Fibroblast of skin of left biceps (primary cell): ENCODE measurements around the gene SATB2.

ENCODE experiments used
- DNase-seq, 2 experiments: peaks; one replicate each; pipeline ENCODE4 v3.0.0-alpha.2; 2013; ENCODE audit warnings: low read depth in 2 of 2

SATB2 gene

DNA sequence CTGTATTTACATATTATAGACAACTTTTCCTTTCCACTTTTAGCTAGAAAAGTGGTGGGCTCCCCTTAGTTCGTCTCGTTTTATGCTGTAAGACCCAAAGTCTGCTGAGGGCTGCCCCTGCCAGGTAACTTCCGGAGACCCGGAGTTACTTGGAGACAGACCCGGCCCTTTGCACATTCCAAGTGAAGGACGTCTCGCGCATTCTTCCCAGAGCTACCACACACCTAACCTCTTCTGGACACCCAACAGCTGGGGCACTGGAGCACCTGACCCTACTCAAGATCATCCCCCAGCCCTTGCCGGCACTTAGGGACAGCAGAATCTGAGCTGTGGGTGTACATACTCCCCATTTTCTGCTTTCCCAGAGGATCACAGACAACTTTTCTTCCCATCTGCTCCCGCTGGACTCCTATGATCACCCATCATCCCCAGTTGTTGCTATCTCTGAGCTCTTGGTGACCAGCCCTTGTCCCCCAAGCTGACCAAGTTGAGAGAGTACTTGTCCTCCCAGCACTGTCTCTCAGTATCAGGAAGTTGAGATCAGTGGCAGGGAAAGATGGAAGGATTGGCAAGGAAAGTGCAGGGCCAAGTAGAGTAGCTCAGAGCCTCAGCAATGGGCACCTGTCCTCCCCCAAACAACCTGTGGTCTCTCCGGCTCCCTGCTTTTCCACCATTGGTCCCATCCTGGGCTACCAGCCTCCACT, 8.4 kb upstream of the SATB2 start:
- no peak for DNase-seq

DNA sequence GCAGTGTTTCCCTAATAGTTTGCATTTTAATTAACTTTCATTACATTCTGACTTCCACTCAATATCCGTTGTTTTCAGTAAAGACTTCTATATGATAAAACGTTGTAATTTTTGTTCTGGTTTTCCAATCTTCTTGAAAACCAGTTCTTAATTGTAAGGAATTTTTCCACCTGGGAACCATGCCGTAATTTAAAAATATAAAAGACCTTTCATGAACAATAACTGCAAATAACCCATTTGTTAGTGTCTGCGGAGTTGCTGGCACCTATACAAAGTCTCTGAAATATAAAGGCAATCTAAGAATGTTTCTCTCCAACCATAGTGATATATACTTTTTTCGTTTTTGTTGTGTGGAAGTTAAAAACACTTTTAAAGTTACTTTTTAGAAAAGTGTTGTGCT, 7.7 kb upstream of the SATB2 start:
- no peak for DNase-seq

DNA sequence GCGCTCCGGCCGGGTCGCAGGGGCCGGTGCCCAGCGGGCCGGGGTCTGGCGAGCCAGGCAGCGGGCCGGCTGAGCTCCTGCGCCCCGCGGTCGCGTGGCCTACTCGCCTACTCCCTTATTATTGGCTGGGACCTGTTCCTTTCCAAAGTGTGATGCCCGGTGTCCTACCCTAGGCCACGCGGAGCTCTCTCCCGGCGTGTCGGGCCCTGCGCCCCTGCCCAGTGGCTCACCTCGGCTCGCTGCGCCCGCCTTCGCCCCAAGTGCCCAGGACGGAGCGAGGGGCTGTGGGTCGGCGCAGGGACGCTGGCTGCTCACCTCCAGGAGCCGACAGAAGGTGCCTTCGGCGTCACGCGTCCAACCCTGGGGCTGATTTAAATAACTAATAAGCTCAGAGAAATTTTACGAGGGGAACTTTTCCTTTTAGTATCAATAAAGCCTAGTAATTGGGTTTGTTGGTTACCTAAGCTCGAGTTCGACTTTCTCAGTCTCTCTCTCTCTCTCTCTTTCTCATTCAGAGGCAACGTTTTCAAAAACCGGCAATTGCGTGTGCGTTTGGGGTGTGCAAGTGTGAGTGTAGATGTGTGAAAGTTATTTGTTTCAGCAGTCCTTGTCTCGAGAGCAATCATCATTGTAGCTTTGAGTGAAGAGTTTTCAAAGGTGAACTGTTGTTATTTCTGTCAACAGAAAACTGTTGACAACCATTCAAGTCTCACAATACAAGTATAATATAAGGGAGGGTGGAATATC, 7.0 kb upstream of the SATB2 start:
- no peak for DNase-seq

DNA sequence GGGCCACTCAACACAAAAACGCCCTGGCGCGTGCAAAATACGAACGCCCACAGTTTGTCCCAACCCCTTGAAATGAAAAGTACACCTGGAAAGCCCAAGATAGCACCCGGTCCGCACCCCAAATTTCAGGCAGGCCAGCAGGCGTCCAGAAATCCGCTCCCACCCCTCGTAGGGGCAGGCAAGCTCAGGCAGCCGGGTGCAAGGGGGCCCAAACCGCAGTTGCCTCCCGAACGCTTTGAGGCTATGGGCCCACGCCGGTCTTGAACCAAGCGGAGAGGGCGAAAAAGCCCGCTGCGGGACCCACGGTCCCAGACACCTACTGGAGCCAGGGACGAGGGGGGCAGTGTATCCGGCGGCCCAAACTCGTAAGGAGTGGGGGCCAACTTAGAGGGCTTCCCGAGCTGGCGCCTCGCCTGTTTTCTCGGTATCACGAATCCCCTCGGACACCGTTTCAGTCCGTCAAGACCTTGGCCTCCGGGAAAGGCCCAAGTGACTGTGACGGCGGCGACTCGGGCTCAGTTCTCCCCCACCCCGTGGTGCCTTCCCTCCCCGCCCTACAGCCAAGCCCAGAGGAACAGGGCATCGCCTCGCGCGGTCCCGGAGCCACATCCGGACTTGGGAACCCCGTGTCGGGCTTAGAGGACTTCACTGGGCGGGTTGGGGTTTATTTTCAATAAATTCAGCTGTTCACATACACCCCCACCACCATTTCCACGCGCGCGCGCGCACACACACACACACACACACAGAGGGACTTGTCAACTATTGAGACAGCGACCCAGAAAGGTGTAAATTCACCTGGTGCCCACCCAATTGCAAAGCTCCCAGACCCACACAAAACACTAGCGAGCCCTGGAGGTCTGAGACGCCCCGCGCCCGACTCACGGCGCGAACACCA, 6.2 kb upstream of the SATB2 start:
- no peak for DNase-seq

DNA sequence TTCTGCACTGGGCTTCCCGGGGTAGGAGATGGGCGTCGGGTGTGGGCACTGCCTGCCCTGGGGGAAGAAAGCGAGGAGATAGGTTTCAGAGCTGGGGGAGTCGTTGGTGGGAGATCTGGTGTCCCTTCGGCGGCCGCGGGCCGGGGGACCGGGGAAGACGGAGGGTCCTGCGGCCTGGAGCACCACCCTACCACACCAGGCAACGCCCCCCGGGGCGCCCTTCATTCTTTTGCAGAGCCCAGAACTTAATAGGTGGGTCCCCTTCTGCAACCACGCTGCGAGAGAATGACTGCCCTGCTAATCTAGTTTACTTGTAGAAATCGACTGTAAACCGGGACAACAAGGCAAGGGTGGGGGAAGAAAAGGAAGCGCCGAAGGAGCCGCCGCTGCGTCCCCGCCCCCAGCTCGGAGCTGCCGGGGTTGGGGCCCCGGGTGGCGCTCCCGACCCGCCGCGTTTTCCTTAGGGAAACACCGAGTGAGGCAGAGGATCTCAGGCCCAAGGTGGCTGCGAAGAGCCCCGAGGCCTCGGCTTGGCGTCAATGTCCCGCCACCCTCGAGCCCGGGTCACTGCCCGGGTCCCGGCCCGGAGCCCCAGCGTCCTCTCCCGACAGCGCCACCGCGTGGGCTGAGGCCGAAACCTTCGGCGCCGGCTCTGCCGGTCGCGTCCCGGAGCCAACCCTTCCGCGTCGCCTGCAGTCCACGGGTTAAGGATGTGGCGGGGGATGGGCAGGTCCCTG, 5.4 kb upstream of the SATB2 start:
- DNase-seq = no peak

DNA sequence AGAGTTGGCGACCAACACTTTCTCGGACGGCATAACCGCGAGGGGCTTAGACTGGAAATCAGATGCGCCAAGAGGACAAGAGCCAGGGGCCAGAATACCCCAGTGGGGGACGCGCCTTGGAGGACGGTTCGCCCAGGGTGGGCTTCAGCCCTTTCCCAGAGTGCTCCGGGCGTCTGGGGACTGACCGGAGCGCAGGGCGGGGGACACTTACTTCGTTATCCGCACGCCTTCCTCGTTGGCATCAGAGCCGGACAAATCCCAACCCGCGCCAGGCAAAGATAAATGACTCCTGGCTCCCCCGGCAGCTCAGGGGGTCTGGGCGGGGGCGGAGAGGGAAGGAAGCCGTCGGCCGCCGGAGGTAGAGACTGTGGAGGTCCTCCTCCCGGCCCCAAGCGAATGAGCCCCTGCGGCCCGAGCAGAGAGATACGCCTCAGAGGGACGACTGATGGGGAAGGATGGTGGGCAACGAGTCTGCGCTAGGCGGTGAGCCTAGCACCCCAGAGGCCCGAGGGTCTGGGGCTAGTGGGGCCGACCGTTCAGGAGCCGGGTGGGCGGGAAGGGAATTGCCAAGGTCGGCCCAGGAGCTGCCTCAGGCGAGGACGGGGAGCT, 4.7 kb upstream of the SATB2 start:
- DNase-seq = no peak

DNA sequence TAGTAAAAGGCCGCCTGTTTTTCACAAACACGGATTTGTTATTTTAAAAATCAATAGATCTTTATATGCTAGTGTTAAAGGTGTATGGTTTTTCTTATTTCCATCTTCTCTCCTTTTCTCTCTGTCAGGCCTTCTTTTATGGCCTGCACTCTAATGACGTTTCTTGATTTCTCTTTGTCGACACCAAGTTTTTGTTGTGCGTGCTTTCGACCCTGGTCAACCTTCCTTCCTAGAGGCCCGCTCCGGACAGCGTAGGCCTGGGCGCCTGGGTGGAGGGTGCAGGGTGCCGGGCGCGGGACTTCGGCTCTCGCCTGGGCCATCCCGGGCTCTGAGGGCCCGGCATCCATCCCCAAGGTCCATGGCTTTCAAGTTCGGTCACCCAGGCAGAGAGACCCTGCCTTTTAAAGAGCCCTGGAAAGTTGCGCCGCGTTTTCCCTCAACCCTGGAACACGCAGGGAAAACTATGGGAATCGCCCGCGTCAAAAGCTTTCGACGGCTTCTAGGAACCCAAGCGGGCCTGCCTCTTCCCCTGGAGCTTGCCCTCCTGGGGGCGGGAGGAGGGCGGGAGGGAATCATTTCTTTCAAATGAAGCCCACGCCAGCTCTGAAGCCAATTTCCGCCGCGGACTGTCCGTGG, 4.1 kb upstream of the SATB2 start:
- DNase-seq = no peak

DNA sequence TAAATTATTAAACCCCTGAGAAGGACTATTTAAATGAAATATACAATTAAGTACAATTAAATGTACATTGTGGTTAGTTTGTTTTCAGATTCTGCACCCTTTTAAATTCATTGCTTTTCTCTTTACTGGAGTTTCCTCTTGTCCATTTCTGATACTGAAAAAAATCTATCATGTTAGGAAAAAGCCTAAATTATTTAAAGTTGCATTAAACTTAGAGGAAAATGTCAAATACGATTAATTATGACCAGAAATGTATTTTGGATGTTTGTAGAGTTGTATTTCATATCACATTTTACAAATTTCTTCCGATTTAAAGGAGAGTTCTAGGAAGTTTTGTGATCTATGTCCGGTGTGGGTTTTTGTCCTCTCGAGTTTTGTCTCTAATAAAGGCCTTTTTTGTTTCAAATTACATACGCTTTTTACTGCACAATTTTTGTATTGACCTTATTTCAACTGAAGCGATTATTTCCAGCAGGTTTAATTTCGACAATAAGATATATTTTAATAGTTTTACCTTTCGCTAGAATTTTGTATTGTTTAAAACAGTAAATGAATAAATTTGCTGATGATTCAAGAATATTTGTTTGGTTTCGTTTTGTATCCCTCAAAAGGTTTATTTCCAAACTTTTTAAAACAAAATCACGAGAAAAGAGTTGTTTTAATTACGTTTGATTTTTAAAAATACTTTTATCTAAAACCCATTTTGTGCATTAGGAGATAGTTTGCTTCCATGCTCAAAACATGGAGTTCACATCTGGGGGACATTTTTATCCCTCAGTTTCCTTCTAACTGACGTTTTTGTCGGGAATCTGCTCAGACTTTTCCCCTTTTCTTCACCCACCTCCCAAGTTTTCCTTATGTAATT, 3.3 kb upstream of the SATB2 start:
- no peak for DNase-seq

DNA sequence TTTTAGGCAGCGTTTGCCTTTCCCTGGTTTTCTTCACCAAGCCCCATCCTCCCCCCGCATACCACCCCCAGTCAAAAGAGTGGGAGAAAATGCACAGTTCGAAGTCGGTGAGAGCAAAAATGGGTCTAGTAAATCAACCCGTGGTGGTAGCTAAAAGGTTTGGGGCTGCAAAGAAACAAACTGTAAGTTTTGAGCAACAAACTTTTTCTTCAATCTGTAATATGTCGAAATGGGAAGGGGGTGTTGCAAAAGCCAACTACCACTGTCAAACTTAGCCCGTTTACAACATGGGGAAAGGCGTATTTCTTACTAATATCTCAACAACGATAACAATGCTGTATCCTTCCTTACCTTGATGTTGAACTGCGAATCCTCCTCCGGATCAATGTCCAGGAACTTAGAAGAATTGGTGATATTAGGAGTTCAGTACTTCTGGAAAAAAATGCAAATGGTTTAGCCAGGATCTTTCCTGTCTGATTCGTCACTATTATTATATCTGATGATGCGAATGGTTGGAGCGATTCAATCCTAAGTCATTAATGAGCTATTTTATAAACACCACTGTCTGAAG, 2.4 kb upstream of the SATB2 start:
- no peak for DNase-seq

DNA sequence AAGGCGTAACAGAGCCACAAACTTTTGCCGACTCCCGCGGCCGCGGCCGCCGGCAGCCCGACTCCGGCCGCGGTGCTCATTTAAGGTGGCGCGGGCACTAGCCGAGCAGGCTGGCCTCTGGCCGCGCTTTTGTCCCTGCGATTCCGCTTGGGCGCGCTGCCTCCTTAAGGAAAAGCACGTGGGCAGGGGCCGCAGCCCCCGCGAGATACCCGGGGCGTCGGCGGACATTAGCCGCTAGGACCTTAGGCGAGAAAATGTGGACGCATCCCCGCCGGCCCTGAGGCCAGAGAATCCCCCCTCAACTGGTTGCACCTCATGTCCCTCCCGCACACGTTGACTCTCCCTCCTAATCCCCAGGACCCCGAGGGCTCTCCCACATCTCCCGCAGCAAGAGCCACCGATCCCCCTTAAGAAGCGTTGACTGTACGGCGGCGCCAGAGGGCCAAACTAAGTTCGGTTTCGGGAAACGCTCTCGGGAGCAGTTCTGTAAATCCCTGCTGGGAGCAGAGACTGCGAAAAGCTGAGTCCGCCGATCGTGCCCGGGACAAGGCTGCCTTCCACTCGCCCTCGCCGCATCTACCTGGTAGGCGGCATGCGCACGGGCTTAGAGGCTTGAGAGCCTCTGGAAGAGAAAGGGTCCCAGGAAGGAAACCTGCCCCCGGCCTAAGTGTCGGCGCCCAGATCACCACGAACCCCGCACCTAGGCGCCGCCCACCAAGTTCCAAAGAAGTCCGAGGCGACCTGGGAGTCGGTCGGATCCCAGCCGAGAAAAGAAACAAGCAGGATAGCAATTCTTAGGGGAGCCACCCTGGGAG, 1.8 kb upstream of the SATB2 start:
- DNase-seq = peak; percentile 91 to 92

DNA sequence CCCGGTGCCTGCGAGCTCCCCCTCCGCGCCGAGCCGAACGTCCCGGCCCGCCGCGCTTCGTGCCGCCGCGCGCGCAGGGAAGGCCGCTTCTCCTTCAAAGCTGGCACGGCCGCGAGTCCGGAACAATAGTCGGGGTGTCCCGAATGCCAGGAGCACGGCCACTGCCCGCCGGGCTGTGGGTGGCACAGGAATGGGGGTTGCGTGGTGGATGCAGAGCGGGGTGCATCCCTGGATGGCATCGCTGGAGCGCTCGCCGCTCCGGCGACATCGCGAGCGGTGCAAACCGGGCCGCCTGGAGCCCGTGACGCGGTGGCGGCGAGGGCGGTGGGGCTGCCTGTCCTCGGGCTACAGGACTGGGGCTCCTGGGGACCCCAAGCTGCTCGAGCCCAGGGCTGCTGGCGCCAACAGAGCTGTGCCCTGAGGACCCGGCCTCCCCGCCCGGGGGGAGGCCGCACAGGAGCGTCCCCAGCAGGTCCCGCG, 1.1 kb upstream of the SATB2 start:
- DNase-seq = no peak

DNA sequence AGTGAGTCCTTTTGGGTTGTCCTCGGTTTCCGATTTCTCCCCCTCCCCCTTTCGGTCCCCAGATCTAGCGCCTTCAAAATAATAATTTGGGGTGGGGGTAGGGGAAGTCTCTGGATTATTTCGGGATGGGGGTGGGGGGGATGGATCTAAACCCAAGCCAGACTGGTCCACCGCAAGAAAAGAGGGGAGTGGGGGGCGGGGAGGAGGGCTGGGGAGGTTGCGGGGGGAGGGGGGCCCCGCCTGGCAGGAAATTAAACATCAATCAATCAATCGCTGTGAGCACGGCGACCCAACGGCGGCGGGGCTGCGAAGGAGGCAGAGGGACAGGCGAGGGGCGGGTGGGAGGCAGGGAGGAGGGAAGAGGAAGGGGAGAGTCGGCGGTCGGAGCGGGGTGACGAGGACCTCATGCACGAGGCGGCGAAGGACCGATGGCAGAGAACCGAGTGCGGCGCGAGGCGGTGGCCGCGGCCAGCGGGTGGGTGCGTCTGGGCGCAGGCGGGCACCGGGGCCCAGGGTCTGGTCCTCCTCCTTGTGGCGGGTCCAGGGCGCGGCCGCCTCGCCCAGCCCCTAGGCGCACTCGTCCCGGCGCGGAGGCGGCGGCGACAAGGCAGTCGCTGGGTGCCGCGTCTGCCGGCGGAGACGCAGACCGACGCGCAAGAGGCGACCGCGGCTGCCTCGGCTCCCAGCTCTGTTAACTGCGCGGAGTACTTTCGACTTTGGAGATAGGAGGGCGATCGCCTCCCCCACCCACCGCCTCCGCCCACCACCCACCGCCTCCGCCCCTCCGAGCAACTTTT, 468 bp upstream of the SATB2 start:
- no peak for DNase-seq

DNA sequence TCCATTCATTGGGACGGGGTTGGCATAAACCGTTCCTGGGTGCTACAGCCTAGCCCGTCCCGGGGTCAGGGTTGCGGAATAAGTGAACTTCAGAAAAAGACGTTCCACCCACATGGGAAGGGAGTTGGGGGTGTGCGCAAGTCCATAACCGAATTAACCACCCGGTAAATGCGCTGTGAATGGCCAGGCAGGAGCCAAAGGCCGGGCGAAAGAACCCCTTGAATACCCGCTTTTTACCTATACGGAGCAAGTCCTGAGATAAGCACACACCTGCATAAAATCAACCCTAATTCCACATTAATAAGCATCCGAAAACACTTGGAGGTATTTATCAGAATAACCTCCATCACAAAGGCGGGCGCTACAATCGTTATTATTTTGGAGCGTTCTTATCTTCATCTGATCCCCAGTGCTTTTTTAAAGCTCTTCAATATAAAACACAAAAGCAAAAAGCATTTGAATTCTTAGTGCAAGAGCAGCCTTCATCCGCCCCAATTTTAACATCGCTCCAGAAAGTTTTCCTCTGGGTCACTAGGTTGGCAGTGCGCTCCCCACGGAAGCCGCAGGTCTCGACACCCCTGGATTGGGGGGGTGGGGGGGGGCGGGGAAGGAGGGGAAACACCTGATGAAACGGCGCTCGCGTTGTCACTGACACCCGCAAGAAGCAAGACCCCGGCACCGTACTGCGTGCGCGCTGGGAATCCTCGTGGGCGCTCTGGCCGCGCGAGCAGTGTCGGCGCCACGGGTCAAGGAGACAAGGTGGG, 1.2 kb downstream of the SATB2 start:
- DNase-seq = no peak

DNA sequence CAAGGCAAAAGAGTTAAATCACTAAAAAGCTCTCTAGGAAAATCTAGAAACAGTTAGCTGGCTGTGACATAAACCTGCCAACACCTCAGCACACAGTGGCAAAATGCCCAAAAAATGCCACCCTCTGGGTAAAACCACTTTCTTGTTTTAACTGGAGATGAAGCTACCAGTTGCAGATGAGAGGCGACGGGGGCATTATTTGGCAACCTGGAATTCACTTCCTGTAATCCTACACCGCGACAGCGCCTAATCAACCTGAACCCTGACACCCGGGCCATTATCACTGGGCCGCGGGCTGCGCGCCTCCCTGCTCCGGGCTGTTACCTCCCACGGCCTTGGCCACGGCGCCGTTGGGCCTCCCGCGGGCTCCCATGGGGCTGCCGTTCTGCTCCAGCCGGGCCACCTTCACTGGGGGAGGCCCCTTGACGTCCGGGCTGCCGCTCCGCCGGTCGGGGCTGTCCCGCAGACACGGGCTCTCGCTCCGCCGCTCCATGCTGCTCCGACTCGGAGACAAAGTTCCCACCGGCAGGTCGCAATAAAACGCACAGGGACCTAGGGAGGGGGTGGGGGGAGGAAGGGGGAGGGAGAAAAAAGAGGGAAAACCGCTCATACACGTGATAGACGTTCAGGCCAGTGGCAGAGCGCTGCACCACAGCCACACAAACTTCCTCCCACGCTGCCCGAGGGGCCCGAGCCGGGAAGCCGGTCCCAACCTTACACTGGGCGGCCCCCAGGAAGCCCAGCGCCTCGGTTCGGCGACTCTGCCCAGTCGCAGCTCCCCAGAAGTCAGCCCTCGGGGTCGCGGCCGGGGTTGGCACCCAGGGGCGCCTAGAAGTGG, 2.0 kb downstream of the SATB2 start:
- DNase-seq = no peak

DNA sequence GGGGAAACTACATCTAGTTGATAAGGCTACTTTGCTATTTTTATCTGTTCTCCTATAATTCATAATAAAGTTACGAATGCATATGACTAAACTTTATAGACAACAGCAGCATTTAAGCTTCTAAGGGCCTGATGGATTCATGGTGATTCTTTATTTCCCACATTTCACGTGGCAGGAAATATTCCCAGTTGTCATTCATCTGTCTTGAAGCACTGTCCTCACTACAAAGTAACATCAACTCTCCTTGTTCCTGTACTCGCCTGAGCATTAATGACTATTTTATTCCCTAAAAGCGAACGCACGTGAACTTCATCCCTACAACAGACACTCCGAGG, 2.6 kb downstream of the SATB2 start:
- no peak for DNase-seq

DNA sequence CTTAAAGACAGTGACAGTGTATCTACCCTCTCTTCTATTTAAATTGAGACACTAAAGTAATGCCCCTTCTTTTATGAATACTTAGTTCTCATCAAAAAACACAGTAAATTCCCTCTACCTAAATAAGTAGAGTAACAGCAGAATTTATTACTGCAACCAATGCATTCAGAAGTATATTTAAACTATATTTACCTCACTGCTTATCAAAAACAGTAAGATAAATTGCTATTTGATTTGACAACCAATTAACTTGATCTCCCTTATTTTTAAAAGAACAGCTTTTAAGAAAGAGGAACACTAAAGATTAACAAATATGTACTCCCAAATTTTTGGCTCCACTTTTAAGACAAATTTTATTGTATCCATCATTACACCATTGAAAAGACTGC, 4.8 kb downstream of the SATB2 start:
- no peak for DNase-seq
